Stimulated activated CD4-positive, alpha-beta T cell treated with anti-CD3 and anti-CD28 coated beads, TNF-alpha, amount 100 ng/mL, for 48 hours (primary cell): ENCODE results near the gene JHY.
A peak's percentile ranks its signal among the peaks of the same experiment; 100 is the strongest.

Experiments used
- DNase-seq, 3 donors: peaks; one replicate each; pipeline ENCODE4 v3.0.0-alpha.2; 2020; ENCODE audit warnings: low read depth in 3 of 3

Gene JHY

DNA sequence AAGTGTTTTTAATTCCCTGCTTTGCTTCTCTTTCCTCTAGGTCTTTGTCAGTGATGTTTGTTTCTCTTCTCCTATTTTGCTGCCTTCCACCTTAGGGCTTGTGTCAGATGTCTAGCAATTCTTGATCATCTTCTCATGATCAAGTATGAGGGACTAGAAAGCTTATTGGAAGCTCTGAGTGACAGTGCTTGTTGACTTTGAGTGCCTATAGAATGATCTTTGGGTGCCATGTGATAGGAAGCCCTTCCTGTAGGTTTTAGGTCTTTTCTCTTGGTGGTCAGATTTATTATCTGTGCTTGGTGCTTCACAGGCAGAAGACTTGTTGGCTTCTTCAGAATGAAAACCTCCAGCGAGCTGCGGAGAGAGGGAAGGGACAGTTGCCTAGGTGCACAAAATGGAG, 56.0 kb downstream of the JHY start:
- DNase-seq: no peak

DNA sequence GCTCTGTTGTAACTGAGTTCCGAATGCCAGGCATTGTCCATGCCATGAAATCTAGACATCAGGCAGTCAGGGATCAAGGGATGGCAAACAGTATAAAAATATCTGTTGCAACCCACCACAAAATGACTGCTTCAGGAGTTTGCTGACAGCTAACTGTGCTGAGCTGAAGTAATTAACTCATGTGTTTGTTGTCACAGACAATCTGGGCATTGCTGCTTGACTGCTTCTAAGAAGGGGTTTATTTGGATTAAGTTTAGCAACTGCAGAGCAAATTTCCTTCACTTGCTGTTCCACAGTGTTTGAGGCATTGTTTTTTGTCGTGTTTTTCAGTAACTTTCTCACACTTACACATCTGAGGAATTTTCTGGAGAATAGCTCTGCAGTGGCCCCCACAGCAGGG, 68.7 kb downstream of the JHY start:
- no peak for DNase-seq

DNA sequence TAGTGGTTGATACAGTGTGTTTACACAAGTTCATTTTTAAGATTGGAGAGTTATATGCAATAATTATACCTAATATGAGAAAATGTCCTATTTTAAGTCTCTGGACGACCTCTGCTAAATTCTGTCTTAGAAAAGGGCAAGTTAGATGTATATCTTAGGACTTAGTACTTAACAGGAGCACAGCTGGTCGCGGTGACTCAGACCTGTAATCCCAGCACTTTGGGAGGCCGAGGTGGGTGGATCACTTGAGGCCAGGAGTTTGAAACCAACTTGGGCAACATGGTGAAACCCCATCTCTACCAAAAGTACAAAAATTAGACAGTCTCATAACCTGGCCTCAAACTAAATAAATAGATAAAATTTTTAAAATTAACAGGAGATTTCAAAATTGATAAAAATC, 71.9 kb downstream of the JHY start:
- DNase-seq: no peak

DNA sequence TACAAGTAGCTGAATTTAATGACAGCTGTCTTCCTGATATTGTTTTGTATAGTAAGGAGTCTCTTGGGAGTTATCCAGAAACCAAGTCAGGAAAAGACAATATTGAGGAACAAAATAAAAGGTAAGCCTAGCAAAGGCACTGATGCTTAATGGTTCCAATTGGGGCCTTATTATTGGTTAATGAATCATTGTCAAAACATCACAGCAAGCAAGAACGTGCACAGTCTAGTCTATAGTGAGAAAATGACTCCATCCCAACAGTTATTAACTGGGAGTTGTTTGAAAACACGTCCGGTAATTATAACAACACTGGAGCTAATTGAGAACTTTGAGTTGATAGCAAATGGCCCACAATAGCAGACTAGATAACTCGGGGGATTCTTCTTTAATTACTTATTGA, 81.4 kb downstream of the JHY start:
- no peak for DNase-seq

DNA sequence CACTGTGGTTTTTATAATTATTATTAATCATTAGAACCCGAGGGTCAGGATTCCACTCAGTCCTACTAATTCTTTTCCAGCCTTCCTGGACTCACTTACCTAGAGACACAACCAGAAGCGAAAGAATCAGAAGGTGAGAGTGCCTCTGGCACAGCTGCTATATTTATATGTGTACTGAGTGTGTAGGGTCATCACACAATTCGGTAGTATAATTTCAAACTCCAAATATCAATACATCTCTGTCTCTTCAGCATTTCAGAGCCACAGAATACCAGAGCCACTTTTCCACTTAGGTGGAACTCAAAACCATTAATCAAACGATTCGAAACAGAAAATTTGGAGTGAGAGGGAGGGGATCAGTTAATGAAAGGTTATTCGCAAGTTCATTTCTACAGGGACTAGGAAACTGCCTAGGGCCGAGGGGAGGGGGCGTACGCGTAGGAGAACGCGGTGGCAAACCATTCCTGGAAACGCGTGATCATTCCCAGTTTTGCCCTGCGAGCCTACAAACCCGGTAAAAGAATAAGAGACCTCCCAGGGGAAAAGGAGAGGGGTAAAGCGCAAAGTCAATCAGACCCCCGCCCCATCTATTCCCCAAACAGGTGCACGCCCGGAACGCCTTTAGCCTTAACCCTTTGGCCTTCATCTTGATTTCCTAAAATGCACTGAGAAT, 93.6 kb downstream of the JHY start:
- no peak for DNase-seq

DNA sequence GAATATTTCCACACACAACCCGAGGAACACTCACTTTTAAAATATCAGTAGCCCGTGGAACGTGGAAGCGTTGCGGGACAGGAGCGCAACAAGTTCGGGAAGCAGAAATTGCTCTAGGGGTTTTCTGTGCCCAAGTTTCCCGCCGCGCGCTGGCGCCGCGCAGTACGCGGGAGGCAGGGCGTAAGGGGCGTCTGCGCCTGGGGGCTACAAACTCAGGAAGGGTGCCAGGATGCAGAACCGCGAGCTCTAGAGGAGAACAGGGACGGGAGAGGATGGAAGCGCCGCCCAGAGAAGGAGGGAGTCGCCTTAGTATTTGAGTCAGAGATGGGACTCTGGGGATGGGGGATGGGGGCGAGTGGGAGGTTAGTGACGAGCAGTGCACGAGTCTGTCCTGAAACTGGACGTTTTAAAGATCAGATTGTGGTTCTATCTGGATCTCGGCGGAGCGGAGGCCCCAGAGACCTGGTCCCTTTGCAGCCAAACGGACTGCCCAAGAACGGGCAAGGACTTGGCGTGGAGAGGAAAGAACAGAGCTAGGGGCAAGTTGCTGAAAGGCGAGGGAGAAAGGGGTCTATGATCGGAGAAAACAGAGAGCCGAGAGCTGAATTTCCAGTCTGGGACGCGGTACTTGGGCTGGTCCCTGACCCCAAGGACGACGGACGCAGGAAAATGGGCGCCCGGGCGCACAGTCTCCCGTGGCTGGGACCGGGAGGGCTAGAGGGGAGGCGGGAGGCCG, 94.3 kb downstream of the JHY start:
- no peak for DNase-seq

DNA sequence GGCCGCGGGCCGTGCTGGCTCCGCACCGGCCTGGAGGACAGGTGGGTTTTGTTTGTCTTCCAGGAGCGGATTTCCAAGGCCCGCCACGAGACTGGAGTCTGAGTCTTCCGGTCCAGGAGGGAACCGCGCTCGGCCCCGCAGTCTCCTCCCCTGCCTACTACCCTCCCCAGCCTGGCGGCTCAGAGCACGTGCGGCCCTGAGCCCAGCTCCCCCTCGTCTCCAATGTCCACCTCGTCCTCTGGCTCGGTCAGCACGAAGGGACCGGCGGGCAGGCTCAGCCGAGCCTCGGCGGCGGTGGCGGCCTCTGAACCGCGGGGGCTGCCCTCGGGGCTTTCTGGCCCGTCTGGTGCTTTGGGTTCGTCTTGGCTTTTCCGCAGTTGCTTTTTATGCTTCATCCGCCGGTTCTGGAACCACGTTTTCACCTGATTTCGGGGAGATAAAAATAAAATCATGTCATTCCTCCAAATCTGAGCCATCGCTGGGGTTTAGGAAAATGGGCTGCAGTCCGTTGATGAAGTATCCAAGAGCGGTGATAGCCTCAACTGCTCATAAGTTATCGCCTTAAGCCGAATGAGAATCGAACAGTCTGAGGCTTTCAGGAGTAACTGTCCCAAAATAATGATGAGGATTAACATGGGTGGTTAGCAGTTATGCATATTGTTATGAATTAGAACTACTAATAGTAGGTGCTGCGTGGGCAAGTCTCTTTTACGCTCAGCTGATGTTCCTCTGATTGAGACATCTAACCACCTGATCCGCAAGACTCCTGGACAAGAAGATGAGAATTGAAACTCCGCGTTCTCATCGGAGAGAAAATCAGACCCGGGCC, 95.1 kb downstream of the JHY start:
- DNase-seq: no peak

DNA sequence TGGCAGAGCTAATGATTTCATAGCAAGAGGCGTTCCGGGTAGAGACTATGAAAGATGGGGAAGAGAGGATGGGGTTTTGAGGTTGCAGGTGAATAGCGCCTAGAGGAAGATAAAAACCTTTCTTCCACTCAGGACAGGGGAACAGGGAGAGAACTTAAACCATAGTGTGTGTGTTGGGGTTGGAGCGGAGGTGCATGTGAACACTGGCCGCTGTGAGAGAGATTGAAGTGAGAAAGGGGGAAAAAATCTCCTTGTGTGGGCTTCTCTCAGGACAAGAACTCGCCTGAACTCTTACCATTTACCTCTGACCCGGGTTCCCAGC, 95.7 kb downstream of the JHY start:
- DNase-seq: no peak

DNA sequence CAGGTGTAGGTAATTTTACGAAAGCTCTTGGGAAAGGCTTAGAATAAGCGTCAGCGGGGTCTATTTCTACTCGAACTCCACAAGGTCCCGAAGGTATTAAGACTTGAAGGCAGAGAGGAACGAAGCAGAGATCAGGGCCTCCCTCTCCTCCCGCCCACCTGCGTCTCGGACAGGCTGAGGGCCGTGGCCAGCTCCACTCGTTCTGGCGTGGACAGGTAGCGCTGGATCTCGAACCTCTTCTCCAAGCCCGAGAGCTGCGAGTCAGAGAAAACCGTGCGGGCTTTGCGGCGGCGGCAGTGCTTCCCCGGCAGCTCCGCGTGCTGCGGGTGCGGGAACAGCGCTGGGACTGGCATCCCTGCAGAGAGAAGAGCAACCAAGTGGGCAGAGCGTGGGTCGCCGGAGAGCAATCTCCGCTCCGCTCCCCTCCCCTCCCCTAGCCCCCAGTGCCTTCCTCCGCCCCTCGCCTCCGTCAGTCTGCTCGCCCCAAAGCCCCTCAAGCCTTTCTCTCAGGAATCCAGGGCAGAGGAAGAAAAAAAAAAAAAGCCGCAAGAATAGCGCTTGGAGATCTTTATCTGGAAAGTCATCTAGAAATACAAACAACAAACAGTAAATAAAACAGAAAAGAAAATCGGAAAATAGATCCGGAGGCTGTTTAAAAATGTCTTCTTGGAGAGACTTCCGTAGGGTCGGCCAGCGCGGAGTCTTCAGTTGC, 96.7 kb downstream of the JHY start:
- no peak for DNase-seq

DNA sequence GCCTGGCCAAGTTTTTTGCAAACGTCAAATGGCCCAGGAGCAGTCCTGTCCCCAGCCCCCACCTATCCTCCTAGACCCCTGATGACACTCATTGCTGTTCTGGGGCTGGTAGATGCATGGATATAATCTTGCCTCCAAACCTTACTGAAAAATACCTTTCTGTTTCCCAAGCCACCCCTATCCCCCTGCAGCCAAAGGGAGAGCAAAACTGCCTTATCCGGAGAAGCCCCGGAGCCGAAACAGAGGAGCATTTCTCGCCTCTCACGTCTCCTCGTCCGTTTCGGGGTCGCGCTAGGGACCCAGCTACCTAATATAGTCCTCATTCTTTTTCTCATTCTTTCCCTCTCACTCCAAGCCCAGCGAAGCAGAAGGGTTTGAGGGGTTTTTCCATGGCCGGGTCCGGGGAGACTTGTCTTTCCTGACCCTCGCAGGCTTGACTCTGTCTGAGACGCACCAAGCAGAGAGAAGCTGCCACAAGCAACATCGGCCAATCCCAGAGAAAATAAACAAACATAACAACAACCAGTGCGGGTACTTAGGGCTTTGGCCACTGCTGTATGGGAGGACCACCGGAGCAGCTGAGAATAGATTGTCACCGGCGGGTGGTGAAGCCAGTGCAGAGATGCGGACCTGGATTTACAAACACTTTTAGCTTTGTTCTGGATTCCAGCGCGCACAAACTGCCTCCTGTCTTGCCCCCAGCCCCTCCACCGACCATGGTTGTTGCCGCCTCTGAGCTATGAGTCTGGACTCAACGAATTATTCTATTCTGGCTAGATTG, 97.4 kb downstream of the JHY start:
- no peak for DNase-seq

DNA sequence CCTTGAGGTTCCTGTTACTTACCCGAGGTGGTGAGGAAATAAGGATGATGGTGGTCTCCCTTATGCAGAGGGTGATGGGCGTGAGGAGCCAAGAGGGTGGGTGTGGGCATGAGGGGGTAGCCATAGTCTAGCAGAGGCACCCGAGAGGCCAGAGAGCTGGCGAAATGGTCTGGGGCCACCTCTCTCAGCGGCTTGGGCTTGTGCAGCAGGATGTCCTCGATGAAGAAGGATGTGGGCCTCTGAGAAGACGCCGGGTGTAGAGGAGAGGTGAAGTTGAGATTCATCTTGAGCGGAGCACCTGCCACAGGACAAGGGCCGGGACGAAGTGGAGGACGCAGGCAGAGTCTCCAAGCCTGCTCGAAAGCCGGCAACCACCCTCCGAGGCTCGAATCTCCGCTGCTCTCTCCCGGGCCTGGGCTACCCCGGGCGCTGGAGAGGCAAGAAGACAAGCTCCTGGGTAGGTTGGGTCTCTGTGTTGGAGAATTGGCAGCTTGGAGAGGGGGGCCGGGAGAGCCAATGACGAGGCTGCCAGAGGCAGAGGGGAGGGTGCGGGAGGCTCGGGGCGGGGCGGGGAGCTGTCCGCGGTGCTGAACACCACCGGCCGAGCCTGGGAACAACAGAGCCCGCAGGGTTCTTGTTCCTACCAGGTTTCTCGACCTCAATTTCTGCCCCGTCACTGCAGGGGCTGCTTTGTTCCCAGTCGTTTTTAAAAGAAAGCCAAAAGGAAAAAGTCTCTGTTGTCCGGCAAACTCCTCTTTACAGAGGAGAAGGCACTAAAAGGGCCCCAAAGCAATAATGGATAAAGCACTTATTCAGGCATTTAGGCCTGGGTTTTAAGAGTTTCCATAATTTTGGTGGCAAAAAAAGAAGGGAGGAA, 99.1 kb downstream of the JHY start, which contains the start of gene BSX:
BSX (minus strand) TSS at position 447 of the 877 bp plus-strand sequence; CDS start at position 284, 163 bp downstream.
- DNase-seq: peak; percentile 17 to 53 (median 23)

DNA sequence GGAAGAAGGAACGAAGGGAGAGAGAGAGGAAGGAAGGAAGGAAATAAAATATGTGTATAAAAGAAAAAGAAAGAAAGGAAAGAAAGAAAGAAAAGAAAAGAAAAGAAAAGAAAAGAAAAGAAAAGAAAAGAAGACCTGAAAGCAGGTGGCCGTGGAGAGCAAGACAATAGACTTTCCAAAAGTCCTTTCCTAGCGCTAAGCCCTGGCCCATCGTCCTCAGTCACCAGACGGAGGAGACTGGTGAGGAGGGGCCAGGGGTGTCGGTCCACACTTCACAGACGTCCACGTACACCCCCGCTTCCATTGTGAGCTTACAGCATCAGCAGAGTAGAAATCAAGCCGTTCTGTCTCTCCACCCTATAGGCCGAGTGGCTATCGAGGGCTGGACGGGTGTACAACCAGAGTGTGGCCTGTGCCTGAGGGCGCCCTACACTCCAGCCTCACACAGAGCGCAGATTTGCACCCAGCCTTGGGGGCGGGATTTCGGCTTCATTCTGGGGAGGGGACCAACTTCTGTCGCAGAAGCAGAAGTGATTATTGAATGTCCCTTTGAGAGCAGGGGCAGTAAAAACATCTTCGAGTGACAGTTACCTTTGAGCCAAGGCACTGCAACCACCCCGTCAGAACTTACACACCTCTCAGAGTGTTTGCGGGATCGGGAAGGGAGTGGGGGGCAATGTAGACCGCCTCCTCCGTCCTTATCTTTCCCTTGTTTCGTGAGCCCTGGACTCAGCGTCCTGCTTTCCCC, 101.1 kb downstream of the JHY start:
- DNase-seq: no peak

DNA sequence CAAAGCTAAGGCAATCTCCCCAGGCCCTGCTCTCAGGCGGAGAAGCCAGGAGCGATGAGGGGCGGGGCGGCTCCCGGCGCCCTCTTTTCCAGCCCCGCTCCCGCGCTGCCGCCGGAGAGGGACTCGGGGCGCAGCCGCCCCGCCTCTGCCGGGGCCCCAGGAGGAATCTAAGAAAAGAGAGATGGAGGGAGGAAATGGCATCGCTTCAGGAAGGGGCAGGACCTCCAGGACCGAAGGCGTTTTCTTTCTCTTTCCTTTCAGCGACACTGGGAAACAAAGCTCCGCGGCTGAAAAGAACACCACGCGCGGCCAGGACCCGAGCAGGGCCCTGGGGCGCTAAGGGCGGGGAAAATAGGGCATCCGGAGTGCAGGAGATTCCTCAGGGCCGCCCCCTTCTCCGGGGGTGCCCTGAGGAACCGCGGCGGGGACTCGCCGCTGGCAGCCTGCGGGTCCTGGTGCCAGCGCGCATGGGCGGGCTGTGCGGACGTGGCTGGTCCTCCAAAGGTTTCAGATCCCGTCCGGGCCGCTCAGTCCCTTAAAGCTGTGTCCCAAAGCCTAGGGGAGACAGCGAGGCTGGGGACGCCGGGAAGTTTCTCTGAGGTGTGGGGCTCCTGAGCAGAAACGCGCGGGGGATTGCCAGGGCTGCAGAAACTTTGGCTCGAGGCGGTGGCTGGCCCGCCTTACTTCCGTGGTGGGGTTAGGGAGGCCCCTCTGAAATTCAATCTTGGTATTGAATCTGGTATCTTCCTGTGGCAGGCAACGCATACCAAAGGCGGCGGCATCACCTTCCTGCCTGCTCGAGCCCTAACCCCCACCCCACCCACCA, 101.8 kb downstream of the JHY start:
- DNase-seq: no peak

DNA sequence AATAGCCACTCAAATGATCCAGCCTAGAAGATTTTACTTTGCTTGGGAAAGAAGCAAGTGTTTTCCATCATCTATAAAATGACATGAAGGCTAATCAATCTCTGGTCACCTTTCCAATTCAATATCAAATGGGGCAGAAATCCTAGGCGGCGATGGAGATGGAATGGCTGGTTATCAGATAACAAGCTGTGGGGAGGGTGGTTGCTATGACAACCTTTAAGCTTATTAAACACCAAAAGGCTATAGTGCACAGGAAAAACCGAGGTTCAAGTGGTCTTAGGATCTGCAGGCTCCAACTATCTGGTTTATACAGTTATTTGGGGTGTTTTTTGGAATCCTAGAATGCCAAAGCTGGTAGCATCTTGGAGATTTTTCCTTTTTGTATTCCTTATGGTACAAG, 113.0 kb downstream of the JHY start:
- DNase-seq: no peak

DNA sequence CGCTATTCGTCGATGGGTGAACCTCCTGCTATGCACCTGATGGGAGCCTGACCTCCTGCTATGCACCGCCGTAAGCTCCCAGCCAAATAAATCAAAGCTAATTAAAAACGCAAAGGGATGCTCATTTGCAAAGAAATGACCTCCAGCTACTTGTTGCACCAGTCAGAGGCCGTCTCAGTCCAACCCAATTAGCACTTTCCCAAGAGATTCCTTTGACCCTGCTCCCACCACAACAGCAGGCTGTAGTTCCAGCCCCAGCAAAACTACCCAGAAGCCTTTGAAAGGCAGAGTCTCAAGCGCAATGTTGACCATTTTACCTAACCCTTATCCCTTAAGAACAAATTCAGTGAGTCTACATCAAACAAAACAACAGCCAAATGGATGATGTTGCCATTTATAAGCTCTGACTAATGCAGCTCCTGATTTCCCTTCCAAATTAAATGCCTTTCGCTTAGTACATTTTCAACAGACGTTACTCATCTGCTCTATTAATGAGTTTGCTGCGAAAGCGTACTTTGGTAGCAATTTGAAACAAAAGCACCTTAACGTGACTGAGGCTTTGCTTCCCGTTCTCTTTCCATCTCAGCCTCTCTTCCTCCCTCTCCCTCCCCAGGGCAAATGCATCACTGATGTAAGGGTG, 116.3 kb downstream of the JHY start:
- DNase-seq: no peak

DNA sequence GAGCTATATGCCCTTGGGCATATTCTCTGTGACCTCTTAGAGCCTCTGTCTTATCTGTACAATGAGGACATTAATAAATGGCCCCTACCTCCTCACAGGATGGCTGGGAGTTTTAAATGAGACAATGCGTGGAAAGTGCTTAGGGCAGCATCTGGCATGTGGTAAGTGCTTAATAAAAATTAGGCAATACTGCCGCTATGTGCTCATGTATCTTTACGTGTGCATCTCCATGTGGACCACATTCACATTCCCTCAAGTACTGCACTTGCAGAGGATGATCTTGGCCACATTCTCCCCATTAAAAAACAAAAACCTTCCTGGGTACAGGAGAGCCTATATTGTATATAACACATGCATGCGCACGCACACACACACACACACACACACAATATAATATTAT, 118.2 kb downstream of the JHY start:
- DNase-seq: no peak

DNA sequence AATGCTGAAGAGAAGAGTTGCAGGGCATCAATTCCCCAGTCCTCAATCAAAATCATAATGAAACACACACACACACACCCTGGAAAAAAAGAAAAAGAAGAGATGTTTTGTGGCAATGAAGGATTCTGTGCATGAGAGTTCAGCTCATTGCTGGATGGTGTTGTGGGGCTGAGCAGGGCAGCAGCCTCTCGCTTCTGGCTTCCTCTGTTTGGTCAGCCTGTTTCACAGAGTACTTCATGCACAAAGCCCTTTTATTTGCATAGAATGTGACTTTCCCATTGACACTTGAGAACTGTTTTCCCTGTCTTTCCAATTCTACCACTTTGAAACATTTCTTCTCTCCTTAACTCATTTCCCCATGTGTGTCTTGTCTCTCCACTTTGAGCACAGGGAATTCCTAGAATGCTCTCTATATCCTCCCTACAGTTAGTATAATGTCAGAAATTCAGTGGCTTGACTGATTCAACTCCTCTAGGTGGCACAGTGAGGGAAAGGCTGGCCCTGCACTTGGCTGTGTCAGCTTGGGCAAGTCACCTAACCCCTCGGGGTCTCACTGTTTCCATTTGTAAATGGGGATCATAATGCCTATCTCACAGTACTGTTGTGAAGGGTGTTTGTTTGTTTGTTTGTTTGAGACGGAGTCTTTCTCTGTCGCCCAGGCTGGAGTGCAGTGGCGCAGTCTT, 124.4 kb downstream of the JHY start:
- no peak for DNase-seq
